LNCAP (cell line): ENCODE data around the gene DNAH5.

ENCODE experiments used
- CTCF ChIP-seq: fragments of 450-650 bp; IDR thresholded peaks from 2 replicates; pipeline ENCODE4 v1.5.1; 2017; ENCODE audit warnings: mild to moderate bottlenecking

DNAH5 gene

GRCh38 chr5:13830536-13830935, 114.0 kb downstream of the DNAH5 start:
- TF ChIP-seq CTCF, result no peak

- TF ChIP-seq CTCF, result no peak
Measured at GRCh38 chr5:13821366-13821765, 123.1 kb downstream of the DNAH5 start.

- no peak for TF ChIP-seq CTCF
Measured at GRCh38 chr5:13816126-13816525, 128.4 kb downstream of the DNAH5 start.

- TF ChIP-seq CTCF, result peak; percentile 33
Measured at GRCh38 chr5:13814301-13814700, 130.2 kb downstream of the DNAH5 start.

- no peak for TF ChIP-seq CTCF
Measured at GRCh38 chr5:13809921-13810320, 134.6 kb downstream of the DNAH5 start.

- no peak for TF ChIP-seq CTCF
Measured at GRCh38 chr5:13804336-13804735, 140.2 kb downstream of the DNAH5 start.

GRCh38 chr5:13785781-13786415, 158.6 kb downstream of the DNAH5 start:
- TF ChIP-seq CTCF, result no peak

GRCh38 chr5:13783726-13784125, 160.8 kb downstream of the DNAH5 start:
- TF ChIP-seq CTCF, result no peak
